Transverse colon (tissue), 4 donors: ENCODE data around the gene PRG3.

ENCODE experiments used
- EP300 ChIP-seq: sonication (generic); formaldehyde crosslinking; IDR thresholded peaks from one replicate; pipeline ENCODE4 v1.6.1; 2017; ENCODE audit warnings: antibody characterized with exemption, low read depth
- POLR2A ChIP-seq: fragments of 450-650 bp; IDR thresholded peaks from one replicate; pipeline ENCODE4 v1.6.1; 2016; ENCODE audit warnings: antibody characterized with exemption, mild to moderate bottlenecking, moderate library complexity
- POLR2AphosphoS5 ChIP-seq, 3 donors: sonication (generic); formaldehyde crosslinking; IDR thresholded peaks; one replicate each; pipeline ENCODE4 v1.6.1; 2016; ENCODE audit warnings: antibody characterized with exemption in 3 of 3
- TF ChIP-seq, protein P1 (sequence below), 5 experiments: fragments of 200-600 bp in 3 of 5; fragments of 450-650 bp in 2 of 5; sonication (generic) in 3 of 5; IDR thresholded peaks; 1 replicate in 2 of 5; 2 replicates in 3 of 5; pipeline ENCODE4 v1.5.1; 2016 to 2017; ENCODE audit warnings: antibody characterized with exemption in 5 of 5, inconsistent platforms in 3 of 5, mild to moderate bottlenecking in 2 of 5, moderate library complexity in 1 of 5

DNA sequence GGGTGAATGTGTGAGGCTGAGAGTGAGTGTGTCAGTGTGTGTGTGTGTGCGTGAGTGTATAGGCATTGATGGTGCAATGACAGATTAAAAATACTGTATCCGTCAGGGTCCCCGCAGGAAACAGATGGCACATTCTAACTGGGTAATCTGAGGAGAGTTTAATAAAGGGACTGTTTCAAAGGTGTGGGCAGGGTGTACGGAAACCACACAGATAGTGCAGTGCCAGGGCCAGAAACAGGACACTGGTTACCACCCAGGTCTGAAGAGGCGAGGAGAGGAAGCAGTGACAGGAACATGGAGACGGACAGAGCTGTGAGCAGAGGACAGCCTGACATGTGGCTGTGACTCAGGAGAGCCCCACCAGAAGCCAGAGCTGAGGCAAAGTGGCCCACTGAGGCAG is 26.3 kb downstream of the PRG3 start:
- no peak for TF ChIP-seq POLR2A
- TF ChIP-seq, protein P1, sequence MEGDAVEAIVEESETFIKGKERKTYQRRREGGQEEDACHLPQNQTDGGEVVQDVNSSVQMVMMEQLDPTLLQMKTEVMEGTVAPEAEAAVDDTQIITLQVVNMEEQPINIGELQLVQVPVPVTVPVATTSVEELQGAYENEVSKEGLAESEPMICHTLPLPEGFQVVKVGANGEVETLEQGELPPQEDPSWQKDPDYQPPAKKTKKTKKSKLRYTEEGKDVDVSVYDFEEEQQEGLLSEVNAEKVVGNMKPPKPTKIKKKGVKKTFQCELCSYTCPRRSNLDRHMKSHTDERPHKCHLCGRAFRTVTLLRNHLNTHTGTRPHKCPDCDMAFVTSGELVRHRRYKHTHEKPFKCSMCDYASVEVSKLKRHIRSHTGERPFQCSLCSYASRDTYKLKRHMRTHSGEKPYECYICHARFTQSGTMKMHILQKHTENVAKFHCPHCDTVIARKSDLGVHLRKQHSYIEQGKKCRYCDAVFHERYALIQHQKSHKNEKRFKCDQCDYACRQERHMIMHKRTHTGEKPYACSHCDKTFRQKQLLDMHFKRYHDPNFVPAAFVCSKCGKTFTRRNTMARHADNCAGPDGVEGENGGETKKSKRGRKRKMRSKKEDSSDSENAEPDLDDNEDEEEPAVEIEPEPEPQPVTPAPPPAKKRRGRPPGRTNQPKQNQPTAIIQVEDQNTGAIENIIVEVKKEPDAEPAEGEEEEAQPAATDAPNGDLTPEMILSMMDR (IDR thresholded peaks at IDR 0.05): no peak
- no peak for TF ChIP-seq POLR2AphosphoS5 (IDR thresholded peaks at IDR 0.05)
- no peak for TF ChIP-seq EP300
